Stimulated activated CD8-positive, alpha-beta memory T cell treated with anti-CD3 and anti-CD28 coated beads, Interleukin-15, amount 100 ng/mL, for 4 hours (primary cell): ENCODE results near the gene HDAC5.

Experiments
- DNase-seq, 2 donors: peaks; one replicate each; pipeline ENCODE4 v3.0.0-alpha.2; 2020; ENCODE audit warnings: low read depth in 2 of 2

HDAC5 gene

GRCh38 chr17:44029736-44030135 is 93.7 kb downstream of the HDAC5 start:
- DNase-seq, result no peak
